Vagina (tissue), 2 donors: ENCODE results near the gene SRRM4.

ENCODE experiments used
- POLR2A ChIP-seq, 2 donors: fragments of 450-650 bp; IDR thresholded peaks; one replicate each; pipeline ENCODE4 v1.6.1; 2017; ENCODE audit warnings: antibody characterized with exemption in 2 of 2, mild to moderate bottlenecking in 2 of 2, moderate library complexity in 2 of 2
- POLR2AphosphoS5 ChIP-seq, 2 donors: sonication (generic); formaldehyde crosslinking; IDR thresholded peaks; one replicate each; pipeline ENCODE4 v1.9.0; 2017; ENCODE audit warnings: antibody characterized with exemption in 2 of 2, mild to moderate bottlenecking in 2 of 2, low read depth in 1 of 2; ENCODE audit not compliant: insufficient read depth in 1 of 2
- TF ChIP-seq, protein P1 (sequence below), 3 experiments: fragments of 450-650 bp in 2 of 3; fragments of 200-600 bp in 1 of 3; sonication (generic) in 1 of 3; IDR thresholded peaks; one replicate each; pipeline ENCODE4 v1.5.1; 2017 to 2019; ENCODE audit warnings: antibody characterized with exemption in 3 of 3, mild to moderate bottlenecking in 2 of 3, moderate library complexity in 2 of 3

DNA sequence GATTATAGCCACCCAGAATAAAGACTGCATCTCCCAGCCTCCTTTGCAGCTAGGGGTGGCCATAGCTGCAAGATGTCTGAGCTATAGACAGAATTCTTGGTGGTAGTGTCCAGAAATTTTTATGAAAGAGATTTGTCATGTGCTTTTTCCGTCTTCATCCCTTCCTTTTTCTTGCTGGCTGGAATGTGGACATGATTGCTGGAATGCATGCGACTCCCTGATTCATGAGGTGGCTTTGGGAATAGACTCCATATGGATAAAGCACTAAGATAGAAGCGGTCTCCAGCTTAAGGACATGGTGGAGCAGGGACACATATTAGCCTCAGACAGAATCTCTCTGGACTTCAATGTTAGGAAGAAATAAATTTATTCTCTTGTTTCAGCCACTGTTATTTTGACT is 187.4 kb downstream of the SRRM4 start:
- TF ChIP-seq POLR2AphosphoS5 (IDR thresholded peaks at IDR 0.05; ENCODE audit: insufficient read depth in 1 of 2, low read depth in 1 of 2) (no peak), POLR2A (IDR thresholded peaks at IDR 0.05) (no peak)
- TF ChIP-seq, protein P1, sequence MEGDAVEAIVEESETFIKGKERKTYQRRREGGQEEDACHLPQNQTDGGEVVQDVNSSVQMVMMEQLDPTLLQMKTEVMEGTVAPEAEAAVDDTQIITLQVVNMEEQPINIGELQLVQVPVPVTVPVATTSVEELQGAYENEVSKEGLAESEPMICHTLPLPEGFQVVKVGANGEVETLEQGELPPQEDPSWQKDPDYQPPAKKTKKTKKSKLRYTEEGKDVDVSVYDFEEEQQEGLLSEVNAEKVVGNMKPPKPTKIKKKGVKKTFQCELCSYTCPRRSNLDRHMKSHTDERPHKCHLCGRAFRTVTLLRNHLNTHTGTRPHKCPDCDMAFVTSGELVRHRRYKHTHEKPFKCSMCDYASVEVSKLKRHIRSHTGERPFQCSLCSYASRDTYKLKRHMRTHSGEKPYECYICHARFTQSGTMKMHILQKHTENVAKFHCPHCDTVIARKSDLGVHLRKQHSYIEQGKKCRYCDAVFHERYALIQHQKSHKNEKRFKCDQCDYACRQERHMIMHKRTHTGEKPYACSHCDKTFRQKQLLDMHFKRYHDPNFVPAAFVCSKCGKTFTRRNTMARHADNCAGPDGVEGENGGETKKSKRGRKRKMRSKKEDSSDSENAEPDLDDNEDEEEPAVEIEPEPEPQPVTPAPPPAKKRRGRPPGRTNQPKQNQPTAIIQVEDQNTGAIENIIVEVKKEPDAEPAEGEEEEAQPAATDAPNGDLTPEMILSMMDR (IDR thresholded peaks at IDR 0.05): no peak
